ENCODE data around the gene CUX1.

CUX1 gene

DNA sequence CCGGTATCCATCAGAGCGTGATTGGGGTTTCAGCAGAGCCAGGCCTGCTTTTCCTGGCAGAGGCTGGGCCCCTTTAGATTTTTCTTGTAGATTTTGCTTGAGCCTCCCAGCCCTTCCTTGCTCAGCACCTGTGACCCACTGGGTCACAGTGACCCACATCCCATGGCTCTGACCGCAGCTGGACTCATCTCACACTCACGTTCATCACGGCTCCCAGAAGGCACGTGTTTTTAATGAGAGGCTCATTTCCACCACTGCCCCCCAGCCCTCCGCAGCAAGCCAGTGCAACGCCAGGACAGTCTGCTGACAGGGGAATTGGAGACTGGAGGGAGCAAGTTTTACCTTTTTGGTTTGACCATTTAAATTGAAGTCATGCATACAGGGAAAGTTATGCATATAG is 155.7 kb downstream of the CUX1 start:
- TF ChIP-seq GABPA (IDR thresholded peaks at IDR 0.05; ENCODE audit: low read depth) (no peak), POLR2AphosphoS5 (IDR thresholded peaks at IDR 0.05; ENCODE audit: low read depth) (no peak), SPI1 (IDR thresholded peaks at IDR 0.05; ENCODE audit: borderline replicate concordance, low read depth) (no peak)
- TF ChIP-seq, protein P1, sequence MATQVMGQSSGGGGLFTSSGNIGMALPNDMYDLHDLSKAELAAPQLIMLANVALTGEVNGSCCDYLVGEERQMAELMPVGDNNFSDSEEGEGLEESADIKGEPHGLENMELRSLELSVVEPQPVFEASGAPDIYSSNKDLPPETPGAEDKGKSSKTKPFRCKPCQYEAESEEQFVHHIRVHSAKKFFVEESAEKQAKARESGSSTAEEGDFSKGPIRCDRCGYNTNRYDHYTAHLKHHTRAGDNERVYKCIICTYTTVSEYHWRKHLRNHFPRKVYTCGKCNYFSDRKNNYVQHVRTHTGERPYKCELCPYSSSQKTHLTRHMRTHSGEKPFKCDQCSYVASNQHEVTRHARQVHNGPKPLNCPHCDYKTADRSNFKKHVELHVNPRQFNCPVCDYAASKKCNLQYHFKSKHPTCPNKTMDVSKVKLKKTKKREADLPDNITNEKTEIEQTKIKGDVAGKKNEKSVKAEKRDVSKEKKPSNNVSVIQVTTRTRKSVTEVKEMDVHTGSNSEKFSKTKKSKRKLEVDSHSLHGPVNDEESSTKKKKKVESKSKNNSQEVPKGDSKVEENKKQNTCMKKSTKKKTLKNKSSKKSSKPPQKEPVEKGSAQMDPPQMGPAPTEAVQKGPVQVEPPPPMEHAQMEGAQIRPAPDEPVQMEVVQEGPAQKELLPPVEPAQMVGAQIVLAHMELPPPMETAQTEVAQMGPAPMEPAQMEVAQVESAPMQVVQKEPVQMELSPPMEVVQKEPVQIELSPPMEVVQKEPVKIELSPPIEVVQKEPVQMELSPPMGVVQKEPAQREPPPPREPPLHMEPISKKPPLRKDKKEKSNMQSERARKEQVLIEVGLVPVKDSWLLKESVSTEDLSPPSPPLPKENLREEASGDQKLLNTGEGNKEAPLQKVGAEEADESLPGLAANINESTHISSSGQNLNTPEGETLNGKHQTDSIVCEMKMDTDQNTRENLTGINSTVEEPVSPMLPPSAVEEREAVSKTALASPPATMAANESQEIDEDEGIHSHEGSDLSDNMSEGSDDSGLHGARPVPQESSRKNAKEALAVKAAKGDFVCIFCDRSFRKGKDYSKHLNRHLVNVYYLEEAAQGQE (IDR thresholded peaks at IDR 0.05; ENCODE audit: insufficient replicate concordance, low read depth) = no peak
- TF ChIP-seq, protein P2, sequence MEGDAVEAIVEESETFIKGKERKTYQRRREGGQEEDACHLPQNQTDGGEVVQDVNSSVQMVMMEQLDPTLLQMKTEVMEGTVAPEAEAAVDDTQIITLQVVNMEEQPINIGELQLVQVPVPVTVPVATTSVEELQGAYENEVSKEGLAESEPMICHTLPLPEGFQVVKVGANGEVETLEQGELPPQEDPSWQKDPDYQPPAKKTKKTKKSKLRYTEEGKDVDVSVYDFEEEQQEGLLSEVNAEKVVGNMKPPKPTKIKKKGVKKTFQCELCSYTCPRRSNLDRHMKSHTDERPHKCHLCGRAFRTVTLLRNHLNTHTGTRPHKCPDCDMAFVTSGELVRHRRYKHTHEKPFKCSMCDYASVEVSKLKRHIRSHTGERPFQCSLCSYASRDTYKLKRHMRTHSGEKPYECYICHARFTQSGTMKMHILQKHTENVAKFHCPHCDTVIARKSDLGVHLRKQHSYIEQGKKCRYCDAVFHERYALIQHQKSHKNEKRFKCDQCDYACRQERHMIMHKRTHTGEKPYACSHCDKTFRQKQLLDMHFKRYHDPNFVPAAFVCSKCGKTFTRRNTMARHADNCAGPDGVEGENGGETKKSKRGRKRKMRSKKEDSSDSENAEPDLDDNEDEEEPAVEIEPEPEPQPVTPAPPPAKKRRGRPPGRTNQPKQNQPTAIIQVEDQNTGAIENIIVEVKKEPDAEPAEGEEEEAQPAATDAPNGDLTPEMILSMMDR (IDR thresholded peaks at IDR 0.05; ENCODE audit: insufficient read depth, low read length) = no peak
- DNase-seq (ENCODE audit: low read depth in 1 of 2, low spot score in 1 of 2) = no peak
- no peak overlapping the region for H3K4me3 ChIP-seq (replicated peaks; ENCODE audit: insufficient read depth, low read length)
- H3K27me3 ChIP-seq (ENCODE audit: insufficient read depth, poor library complexity, severe bottlenecking) = no peaks in the 10 kb centered on the region
- no peak overlapping the region for H3K27ac ChIP-seq (replicated peaks)

DNA sequence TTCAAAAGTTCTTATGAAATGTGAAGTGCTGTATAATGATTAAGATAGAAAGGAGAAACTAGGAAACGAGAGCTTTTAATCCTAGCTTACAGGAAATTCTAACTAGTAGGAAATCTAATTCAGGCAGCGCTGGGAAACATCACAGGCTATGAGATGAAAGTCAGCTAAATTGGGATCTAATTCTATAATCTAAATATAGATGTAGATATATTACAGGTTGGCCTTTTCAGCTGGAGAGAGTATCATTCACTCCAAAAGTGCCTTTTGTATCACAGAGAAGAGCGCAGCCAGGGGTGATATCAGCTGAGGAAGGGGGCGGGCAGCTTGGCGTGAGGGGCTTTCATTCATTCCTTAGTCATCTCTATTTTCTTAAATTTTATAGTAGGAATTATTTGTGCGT is 157.0 kb downstream of the CUX1 start:
- Histone ChIP-seq H3K27me3 (ENCODE audit: insufficient read depth, poor library complexity, severe bottlenecking) (no peaks in the 10 kb centered on the region), H3K4me3 (replicated peaks; ENCODE audit: insufficient read depth, low read length) (no peak overlapping the region), H3K27ac (replicated peaks) (no peak overlapping the region)
- DNase-seq (ENCODE audit: low read depth in 1 of 2, low spot score in 1 of 2) = no peak
- TF ChIP-seq, protein P2 (IDR thresholded peaks at IDR 0.05; ENCODE audit: insufficient read depth, low read length) = no peak
- no peak for TF ChIP-seq POLR2AphosphoS5 (IDR thresholded peaks at IDR 0.05; ENCODE audit: low read depth)
- TF ChIP-seq SPI1 (IDR thresholded peaks at IDR 0.05; ENCODE audit: borderline replicate concordance, low read depth) = no peak
- TF ChIP-seq, protein P1 (IDR thresholded peaks at IDR 0.05; ENCODE audit: insufficient replicate concordance, low read depth) = no peak
- TF ChIP-seq GABPA (IDR thresholded peaks at IDR 0.05; ENCODE audit: low read depth) = no peak

- no peak for DNase-seq (ENCODE audit: low read depth in 1 of 2, low spot score in 1 of 2)
Measured at GRCh38 chr7:101975046-101975445, 157.6 kb downstream of the CUX1 start.

More at GRCh38 chr7:101975046-101975445, 157.6 kb downstream of the CUX1 start:
- Histone ChIP-seq H3K27ac (replicated peaks) (no peak overlapping the region), H3K27me3 (ENCODE audit: insufficient read depth, poor library complexity, severe bottlenecking) (no peaks in the 10 kb centered on the region), H3K4me3 (replicated peaks; ENCODE audit: insufficient read depth, low read length) (no peak overlapping the region)
- TF ChIP-seq, protein P1 (IDR thresholded peaks at IDR 0.05; ENCODE audit: insufficient replicate concordance, low read depth) = no peak
- no peak for TF ChIP-seq GABPA (IDR thresholded peaks at IDR 0.05; ENCODE audit: low read depth)

Data from HL-60 (cell line).